BJ (cell line): ENCODE measurements around the gene TRAM1L1. TPM values are rescaled to one million over a fixed set of nuclear protein-coding genes. Genes with fewer than 3 reads are reported as not detected.
A peak's percentile ranks its signal among the peaks of the same experiment; 100 is the strongest.

ENCODE experiments used
- CTCF ChIA-PET: fragments of 350-600 bp; formaldehyde crosslinking; extraction: SDS; loops from one replicate; lab custom pipeline; 2021; ENCODE audit warnings: antibody characterized with exemption, inconsistent platforms; lab: Yijun Ruan, JAX
- POLR2A ChIA-PET: fragments of 300-600 bp; sonication (Branson Sonifier 250); formaldehyde crosslinking; extraction: SDS; loops from one replicate; lab custom pipeline; 2021; ENCODE audit warnings: antibody characterized with exemption; lab: Charles Lee
- DNase-seq: peaks from one replicate; pipeline ENCODE4 v3.0.0-alpha.2; 2011; ENCODE audit warnings: low read depth
- H3K27me3 ChIP-seq: 2 replicates; pipeline ENCODE4 v1.6.0; 2011; ENCODE audit warnings: low read length; ENCODE audit not compliant: control insufficient read depth, insufficient read depth
- H3K36me3 ChIP-seq: 2 replicates; pipeline ENCODE4 v1.5.1; 2011; ENCODE audit warnings: low read length; ENCODE audit not compliant: control insufficient read depth, insufficient read depth
- H3K4me3 ChIP-seq: 2 replicates; pipeline ENCODE4 v1.5.1; 2011; ENCODE audit warnings: low read depth, mild to moderate bottlenecking, control low read depth, low read length
- polyA minus RNA-seq: library from RNA; depleted of rRNA, polyadenylated mRNA; stranded (reverse); fragments of >200 nt; gene quantifications from 2 replicates; pipeline ENCODE4 v1.2.3, GENCODE V29; 2011; rRNA and poly(A)+ RNA removed
- polyA plus RNA-seq: library from polyadenylated mRNA; depleted of rRNA; stranded (reverse); fragments of >200 nt; gene quantifications from 2 replicates; pipeline ENCODE4 v1.2.3, GENCODE V29; 2011; rRNA removed
- TF ChIP-seq, protein P1 (sequence below): IDR thresholded peaks from 2 replicates; pipeline ENCODE4 v1.5.1; 2011; ENCODE audit warnings: low read depth, mild to moderate bottlenecking, control low read depth, inconsistent platforms, low read length, moderate library complexity; ENCODE audit not compliant: insufficient read depth

TRAM1L1 gene
- 0.44 and 0.85 TPM in 2 replicates for polyA plus RNA-seq
- 0.36 and 0.47 TPM in 2 replicates for polyA minus RNA-seq

- TF ChIP-seq, protein P1, sequence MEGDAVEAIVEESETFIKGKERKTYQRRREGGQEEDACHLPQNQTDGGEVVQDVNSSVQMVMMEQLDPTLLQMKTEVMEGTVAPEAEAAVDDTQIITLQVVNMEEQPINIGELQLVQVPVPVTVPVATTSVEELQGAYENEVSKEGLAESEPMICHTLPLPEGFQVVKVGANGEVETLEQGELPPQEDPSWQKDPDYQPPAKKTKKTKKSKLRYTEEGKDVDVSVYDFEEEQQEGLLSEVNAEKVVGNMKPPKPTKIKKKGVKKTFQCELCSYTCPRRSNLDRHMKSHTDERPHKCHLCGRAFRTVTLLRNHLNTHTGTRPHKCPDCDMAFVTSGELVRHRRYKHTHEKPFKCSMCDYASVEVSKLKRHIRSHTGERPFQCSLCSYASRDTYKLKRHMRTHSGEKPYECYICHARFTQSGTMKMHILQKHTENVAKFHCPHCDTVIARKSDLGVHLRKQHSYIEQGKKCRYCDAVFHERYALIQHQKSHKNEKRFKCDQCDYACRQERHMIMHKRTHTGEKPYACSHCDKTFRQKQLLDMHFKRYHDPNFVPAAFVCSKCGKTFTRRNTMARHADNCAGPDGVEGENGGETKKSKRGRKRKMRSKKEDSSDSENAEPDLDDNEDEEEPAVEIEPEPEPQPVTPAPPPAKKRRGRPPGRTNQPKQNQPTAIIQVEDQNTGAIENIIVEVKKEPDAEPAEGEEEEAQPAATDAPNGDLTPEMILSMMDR: peak; percentile 24; the same call in 1 of the 2 replicates
- no peaks in the 10 kb centered on the region for H3K36me3 ChIP-seq
- POLR2A ChIA-PET: no interaction called here
- peak; percentile 7 for DNase-seq
- no peaks in the 10 kb centered on the region for H3K27me3 ChIP-seq
- CTCF ChIA-PET: interaction anchor here (0.5 kb wide), 1 partner anchor 26 kb away, joined by 3 read pairs; no protein-coding TSS in a partner anchor
- peak within 1 kb of the TSS; percentile 48 for H3K4me3 ChIP-seq
These were observed at the start of gene TRAM1L1 for GRCh38 chr4:117084866-117085701. Gene TRAM1L1, minus strand, starts transcription at chr4:117085576. Its CDS starts 183 bp downstream, at chr4:117085393.

GRCh38 chr4:117134386-117134785 is 49.0 kb upstream of the TRAM1L1 start:
- CTCF ChIA-PET: no interaction called here
- POLR2A ChIA-PET: no interaction called here
- TF ChIP-seq, protein P1: peak; percentile 30; the same call in 1 of the 2 replicates
- DNase-seq: no peak
- Histone ChIP-seq H3K27me3 (no peaks in the 10 kb centered on the region), H3K4me3 (no peak overlapping the region), H3K36me3 (no peaks in the 10 kb centered on the region)

DNA sequence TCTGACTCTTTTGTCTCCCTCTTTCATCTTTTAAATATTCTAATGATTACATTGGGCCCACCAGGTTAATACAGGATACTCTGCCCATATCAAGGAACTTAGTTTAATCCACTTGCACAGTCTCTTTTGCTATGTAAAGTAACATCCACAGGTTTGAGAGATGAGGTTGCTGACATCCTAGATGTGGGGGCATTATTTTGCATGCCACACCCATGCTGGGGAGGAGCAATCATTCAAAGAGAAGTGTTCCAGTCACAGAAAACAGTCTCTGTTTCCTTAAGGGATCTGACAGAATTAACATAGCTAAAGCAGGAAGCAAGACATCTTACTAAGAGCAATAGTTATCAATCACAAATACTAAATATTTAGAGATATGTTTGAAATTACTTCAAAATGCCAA is 11.5 kb upstream of the TRAM1L1 start:
- TF ChIP-seq, protein P1: no peak
- no peaks in the 10 kb centered on the region for H3K27me3 ChIP-seq
- ChIA-PET POLR2A (no interaction called here), CTCF (interaction anchor here (0.6 kb wide), 1 partner anchor 505 kb away, joined by 3 read pairs; no protein-coding TSS in a partner anchor)
- no peaks in the 10 kb centered on the region for H3K36me3 ChIP-seq
- no peak for DNase-seq
- H3K4me3 ChIP-seq: no peak overlapping the region

DNA sequence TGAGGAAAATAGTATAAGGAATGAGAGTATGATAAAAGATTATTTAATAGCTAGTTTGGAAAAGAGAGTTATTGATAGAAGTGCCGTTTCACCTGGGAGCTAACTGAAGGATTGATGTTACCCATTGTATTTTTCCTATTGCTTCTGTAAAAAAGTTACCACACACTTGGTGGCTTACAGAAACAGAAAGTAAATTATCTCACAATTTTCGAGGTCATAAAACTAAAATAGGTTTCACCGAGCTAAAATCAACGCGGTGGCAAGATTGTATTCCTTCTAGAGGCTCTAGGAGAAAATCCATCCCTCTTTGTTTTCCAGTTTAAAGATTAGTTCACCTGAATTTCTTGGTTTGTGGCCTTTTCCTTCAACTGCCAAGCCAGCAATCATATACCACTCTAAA is 11.1 kb upstream of the TRAM1L1 start:
- TF ChIP-seq, protein P1: no peak
- H3K4me3 ChIP-seq: no peak overlapping the region
- CTCF ChIA-PET: interaction anchor here (0.6 kb wide), 1 partner anchor 504 kb away, joined by 3 read pairs; no protein-coding TSS in a partner anchor
- POLR2A ChIA-PET: no interaction called here
- no peaks in the 10 kb centered on the region for H3K36me3 ChIP-seq
- DNase-seq: no peak
- no peaks in the 10 kb centered on the region for H3K27me3 ChIP-seq

DNA sequence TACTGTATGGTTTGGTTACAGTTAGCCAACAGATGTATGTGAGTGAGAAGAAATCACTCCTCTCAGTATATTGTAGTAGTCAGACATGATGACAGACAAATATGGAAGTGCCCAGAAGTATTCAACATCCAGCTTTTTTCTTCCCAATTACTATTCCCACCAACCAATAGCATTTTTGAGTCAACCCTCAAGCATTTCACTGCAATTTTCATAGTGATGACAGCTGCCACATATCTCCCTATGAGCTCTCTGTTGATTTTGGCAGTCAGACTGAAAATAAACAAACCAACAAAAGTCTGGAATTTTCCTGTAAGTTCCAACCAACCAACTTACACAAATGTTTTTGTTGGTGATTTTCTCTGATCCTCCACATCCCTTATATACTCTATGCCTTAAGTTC is 8.2 kb upstream of the TRAM1L1 start:
- Histone ChIP-seq H3K4me3 (no peak overlapping the region), H3K36me3 (no peaks in the 10 kb centered on the region), H3K27me3 (no peaks in the 10 kb centered on the region)
- DNase-seq: no peak
- TF ChIP-seq, protein P1: no peak
- ChIA-PET POLR2A (no interaction called here), CTCF (no interaction called here)
